Esophagus muscularis mucosa (tissue), 4 donors: ENCODE data around the gene LTC4S.

Experiments
- CTCF ChIP-seq, 3 experiments: fragments of 200-600 bp in 2 of 3; fragments of 450-650 bp in 1 of 3; sonication (generic) in 2 of 3; IDR thresholded peaks; one replicate each; pipeline ENCODE4 v1.5.1; 2017 to 2019; ENCODE audit warnings: antibody characterized with exemption in 3 of 3, mild to moderate bottlenecking in 2 of 3, moderate library complexity in 1 of 3
- EP300 ChIP-seq: sonication (generic); formaldehyde crosslinking; IDR thresholded peaks from one replicate; pipeline ENCODE4 v1.6.1; 2017; ENCODE audit warnings: antibody characterized with exemption
- POLR2A ChIP-seq: fragments of 450-650 bp; IDR thresholded peaks from one replicate; pipeline ENCODE4 v1.6.1; 2017; ENCODE audit warnings: antibody characterized with exemption, moderate library complexity, mild to moderate bottlenecking, low read depth

GRCh38 chr5:179834120-179834519 is 40.3 kb downstream of the LTC4S start:
- TF ChIP-seq CTCF (IDR thresholded peaks at IDR 0.05) (no peak), POLR2A (no peak), EP300 (no peak)
